Right lobe of liver (tissue), 6 donors: ENCODE measurements around the gene MTARC1. TPM values are rescaled to one million over a fixed set of nuclear protein-coding genes. Genes with fewer than 3 reads are reported as not detected.
A peak's percentile ranks its signal among the peaks of the same experiment; 100 is the strongest.

Experiments used
- ATAC-seq, 4 donors: fragments of 200-7000 bp; cut with Tn5 transposase; one replicate each; pipeline ENCODE4 v1.9.1; 2020; ENCODE audit warnings: mild to moderate bottlenecking in 4 of 4, moderate library complexity in 4 of 4
- DNase-seq, 3 donors: peaks; one replicate each; pipeline ENCODE4 v3.0.0-alpha.2; 2020
- H3K27ac ChIP-seq, 3 donors: fragments of 200-600 bp; one replicate each; pipeline ENCODE4 v1.8.0; 2022
- H3K27me3 ChIP-seq, 2 donors: fragments of 200-600 bp; one replicate each; pipeline ENCODE4 v1.8.0; 2022
- H3K36me3 ChIP-seq, 4 donors: fragments of 200-600 bp; sonication (generic) in 1 of 4; one replicate each; pipeline versions ENCODE4 v1.5.1 to v1.8.0; 2017 to 2022; ENCODE audit warnings: control low read depth in 1 of 4
- H3K4me1 ChIP-seq, 4 donors: fragments of 200-600 bp; sonication (generic) in 1 of 4; one replicate each; pipeline versions ENCODE4 v1.5.1 to v1.8.0; 2017 to 2022; ENCODE audit warnings: control low read depth in 1 of 4
- H3K4me3 ChIP-seq, 3 donors: fragments of 200-600 bp; one replicate each; pipeline ENCODE4 v1.8.0; 2022
- H3K9me3 ChIP-seq, 4 donors: fragments of 200-600 bp; sonication (generic) in 1 of 4; one replicate each; pipeline versions ENCODE4 v1.5.1 to v1.8.0; 2017 to 2022; ENCODE audit warnings: control low read depth in 1 of 4
- POLR2A ChIP-seq: fragments of 450-650 bp; IDR thresholded peaks from one replicate; pipeline ENCODE4 v1.6.1; 2017; ENCODE audit warnings: antibody characterized with exemption, mild to moderate bottlenecking
- WGBS: methylation state at CpG from one replicate; pipeline ENCODE4 v1.1.6; 2018; ENCODE audit warnings: low coverage, low lambda C conversion rate; ENCODE audit not compliant: insufficient coverage; ENCODE audit errors: missing lambda C conversion rate; 5-methylcytosine and 5-hydroxymethylcytosine counted together
- intact Hi-C, 2 donors: fragments of 100-400 bp; cut with DNase I; formaldehyde crosslinking; loops; one replicate each; pipeline versions ENCODE4 v1.11.2 to v1.14.1; 2022
- total RNA-seq, 6 experiments: library from RNA; depleted of rRNA in 2 of 6; stranded (reverse); fragments of >200 nt in 2 of 6; fragmentation: NEBNext Ultra II Directional in 3 of 6; extraction: Animal tissue kit (Norgen Biotek cat#: 25700) in 3 of 6; gene quantifications; one replicate each; pipeline versions ENCODE4 v1.1.0 to v1.2.4, GENCODE V29; 2016 to 2023
- TF ChIP-seq, protein P1 (sequence below), 4 donors: fragments of 200-600 bp in 3 of 4; fragments of 450-650 bp in 1 of 4; IDR thresholded peaks; one replicate each; pipeline versions ENCODE4 v1.5.1 to v1.8.0; 2016 to 2022; ENCODE audit warnings: antibody characterized with exemption in 4 of 4, mild to moderate bottlenecking in 2 of 4
- donor health status: DM: no; HTN: yes; CAD: no.
- donor health status: DM: no; HTN: no; CAD: no.
- donor health status: DM: no; HTN: no; CAD: no.
- donor health status: DM: no; HTN: yes; CAD: no.
- donor health status: DM: no; HTN: yes; CAD: no.

MTARC1 gene
- total RNA-seq, 6 experiments from 2014 or later: 14.5 to 83.6 (median 35.2) TPM

- intact Hi-C loops: no loop called here
- no peak overlapping the region for H3K27ac ChIP-seq
- no peaks in the 10 kb centered on the region for H3K9me3 ChIP-seq
- DNase-seq: no peak
- WGBS: 83% methylated on average over 2 of the region's 6 CpGs
- H3K4me1 ChIP-seq: peaks cover 0 to 13% (median 5%) of the 10 kb centered on the region in 4 donors
- ATAC-seq: no peak
- TF ChIP-seq POLR2A: no peak
- TF ChIP-seq, protein P1, sequence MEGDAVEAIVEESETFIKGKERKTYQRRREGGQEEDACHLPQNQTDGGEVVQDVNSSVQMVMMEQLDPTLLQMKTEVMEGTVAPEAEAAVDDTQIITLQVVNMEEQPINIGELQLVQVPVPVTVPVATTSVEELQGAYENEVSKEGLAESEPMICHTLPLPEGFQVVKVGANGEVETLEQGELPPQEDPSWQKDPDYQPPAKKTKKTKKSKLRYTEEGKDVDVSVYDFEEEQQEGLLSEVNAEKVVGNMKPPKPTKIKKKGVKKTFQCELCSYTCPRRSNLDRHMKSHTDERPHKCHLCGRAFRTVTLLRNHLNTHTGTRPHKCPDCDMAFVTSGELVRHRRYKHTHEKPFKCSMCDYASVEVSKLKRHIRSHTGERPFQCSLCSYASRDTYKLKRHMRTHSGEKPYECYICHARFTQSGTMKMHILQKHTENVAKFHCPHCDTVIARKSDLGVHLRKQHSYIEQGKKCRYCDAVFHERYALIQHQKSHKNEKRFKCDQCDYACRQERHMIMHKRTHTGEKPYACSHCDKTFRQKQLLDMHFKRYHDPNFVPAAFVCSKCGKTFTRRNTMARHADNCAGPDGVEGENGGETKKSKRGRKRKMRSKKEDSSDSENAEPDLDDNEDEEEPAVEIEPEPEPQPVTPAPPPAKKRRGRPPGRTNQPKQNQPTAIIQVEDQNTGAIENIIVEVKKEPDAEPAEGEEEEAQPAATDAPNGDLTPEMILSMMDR (IDR thresholded peaks at IDR 0.05): no peak
- no peak overlapping the region for H3K4me3 ChIP-seq
- H3K27me3 ChIP-seq: no peaks in the 10 kb centered on the region
- peaks cover 0 to 8% (median 0%) of the 10 kb centered on the region in 4 donors for H3K36me3 ChIP-seq
These were observed 21.0 kb downstream of the MTARC1 start for GRCh38 chr1:220807726-220808125.

DNA sequence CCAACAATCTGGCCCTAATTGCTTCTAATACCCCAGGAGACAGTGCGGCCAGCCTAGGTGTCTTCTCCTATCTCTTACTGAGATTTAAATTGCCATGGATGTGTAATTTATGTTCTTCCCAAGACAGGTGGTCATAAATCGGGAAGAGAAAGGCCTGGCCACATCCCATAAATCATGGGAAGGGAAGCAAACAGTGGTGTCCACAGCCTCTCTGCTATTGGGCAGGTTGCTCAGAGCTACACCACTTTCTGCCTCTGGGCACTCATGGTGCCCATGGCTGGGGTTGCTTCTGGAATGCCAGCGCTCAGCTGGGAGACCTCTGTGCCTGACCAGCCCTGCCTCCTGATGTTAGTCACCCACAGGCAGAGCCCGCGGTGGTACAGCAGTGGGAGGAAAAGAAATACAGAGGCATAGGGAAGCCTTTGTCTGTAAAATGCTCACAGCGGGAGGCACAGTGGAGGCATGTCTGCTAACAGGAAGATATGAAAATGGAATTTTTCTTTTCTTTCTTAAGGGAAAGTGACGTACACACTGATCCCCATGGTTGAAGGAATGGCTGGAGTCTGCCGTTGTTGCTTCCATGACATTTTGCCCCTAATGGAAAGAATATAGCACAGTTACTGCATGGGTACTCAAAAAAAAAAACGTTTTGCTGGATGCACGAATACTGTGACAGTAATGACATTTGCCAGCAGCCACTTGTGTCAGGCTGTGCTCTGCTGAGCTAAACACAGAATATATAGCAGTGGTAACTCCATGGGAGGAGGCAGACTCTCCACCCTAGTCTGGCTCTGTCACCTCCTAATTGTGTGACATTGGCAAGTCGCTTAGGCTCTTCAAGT is 21.9 kb downstream of the MTARC1 start:
- no peak for TF ChIP-seq POLR2A
- TF ChIP-seq, protein P1 (IDR thresholded peaks at IDR 0.05): no peak
- Histone ChIP-seq H3K4me3 (no peak overlapping the region), H3K4me1 (peaks cover 0 to 13% (median 5%) of the 10 kb centered on the region in 4 donors), H3K36me3 (peaks cover 0 to 15% (median 0%) of the 10 kb centered on the region in 4 donors), H3K27ac (peak overlapping the region; percentile 65 to 78 (median 77)), H3K27me3 (no peaks in the 10 kb centered on the region), H3K9me3 (no peaks in the 10 kb centered on the region)
- ATAC-seq (no peak), DNase-seq (no peak)
- intact Hi-C loops: no loop called here
- WGBS: 83% methylated on average over 7 of the region's 11 CpGs

DNA sequence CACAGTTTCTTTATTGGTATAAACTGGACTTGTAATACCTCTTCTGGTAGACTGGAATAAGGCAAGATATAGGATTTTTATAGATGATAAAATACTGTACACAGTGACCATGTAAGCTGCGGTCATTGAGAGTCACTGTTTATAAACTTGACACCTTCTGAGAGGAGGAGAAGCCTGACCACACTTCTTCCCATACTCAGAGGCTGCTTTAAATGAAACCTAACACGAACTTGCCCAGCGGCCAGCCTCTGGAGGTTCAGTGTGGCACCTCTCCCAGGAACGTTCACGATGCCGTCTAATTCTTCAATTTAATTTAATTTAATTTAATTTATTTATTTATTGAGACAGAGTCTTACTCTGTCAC is 22.5 kb downstream of the MTARC1 start:
- DNase-seq (no peak), ATAC-seq (peak in 1 of 4 donors; percentile 1)
- H3K9me3 ChIP-seq: no peaks in the 10 kb centered on the region
- WGBS: 69% methylated on average over 6 of the region's 6 CpGs
- H3K4me1 ChIP-seq: peaks cover 0 to 13% (median 5%) of the 10 kb centered on the region in 4 donors
- peaks cover 0 to 19% (median 0%) of the 10 kb centered on the region in 4 donors for H3K36me3 ChIP-seq
- peak overlapping the region; percentile 65 to 78 (median 77) for H3K27ac ChIP-seq
- intact Hi-C loops: no loop called here
- TF ChIP-seq, protein P1 (IDR thresholded peaks at IDR 0.05): no peak
- no peak for TF ChIP-seq POLR2A
- no peak overlapping the region for H3K4me3 ChIP-seq
- no peaks in the 10 kb centered on the region for H3K27me3 ChIP-seq

GRCh38 chr1:220809704-220810103 is 23.0 kb downstream of the MTARC1 start:
- intact Hi-C loops: no loop called here
- peak overlapping the region in 1 of 3 donors; percentile 9 for H3K4me3 ChIP-seq
- 43% methylated on average over 8 of the region's 8 CpGs for WGBS
- peak overlapping the region in 2 of 3 donors; percentile 77 to 78 for H3K27ac ChIP-seq
- DNase-seq: peak; percentile 62 to 85 (median 75)
- no peaks in the 10 kb centered on the region for H3K27me3 ChIP-seq
- peaks cover 0 to 13% (median 5%) of the 10 kb centered on the region in 4 donors for H3K4me1 ChIP-seq
- peaks cover 0 to 19% (median 0%) of the 10 kb centered on the region in 4 donors for H3K36me3 ChIP-seq
- peak; percentile 80 to 86 (median 81) for ATAC-seq
- no peak for TF ChIP-seq POLR2A
- TF ChIP-seq, protein P1 (IDR thresholded peaks at IDR 0.05): no peak
- H3K9me3 ChIP-seq: no peaks in the 10 kb centered on the region
